Measurements from ENCODE around the gene ARHGEF2. TPM values are rescaled to one million over a fixed set of nuclear protein-coding genes. Genes with fewer than 3 reads are reported as not detected.

ARHGEF2 gene
- total and polyA plus RNA-seq, 2 of the 13 experiments (the other 11 are each of a cell fraction or from before 2014, with no cell fraction given) = 16.1 to 32.1 TPM

DNA sequence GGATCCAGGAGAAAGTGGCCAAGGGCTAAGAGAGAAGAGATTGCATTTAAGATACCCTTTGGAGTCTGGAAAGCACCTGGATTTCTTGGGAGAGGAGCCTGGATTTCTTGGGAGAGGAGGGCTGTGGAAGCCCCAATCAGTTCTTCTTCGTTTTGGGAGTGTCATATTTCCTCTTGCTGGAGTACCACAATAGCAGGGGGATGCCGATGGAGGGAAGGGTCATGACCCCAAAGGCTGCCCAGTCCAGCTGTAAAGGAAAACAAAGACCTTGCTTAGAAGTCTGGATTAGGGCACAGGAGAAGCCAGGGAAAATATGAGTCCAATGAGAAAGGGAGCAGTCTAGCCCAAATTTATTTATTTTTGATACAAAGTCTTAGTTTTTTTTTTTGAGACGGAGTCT, 31.1 kb upstream of the ARHGEF2 start:
- ChIA-PET POLR2A (no interaction called here), CTCF (ENCODE audit: low intra/inter-chr PET ratio, low total read pairs) (no interaction called here)
- no peak for TF ChIP-seq SOX6 (IDR thresholded peaks at IDR 0.05)
- no peak for TF ChIP-seq SOX6 (CRISPR knock-in tag; IDR thresholded peaks at IDR 0.05)
- TF ChIP-seq NR2F2 (IDR thresholded peaks at IDR 0.05; ENCODE audit: borderline replicate concordance, low read depth) = no peak
- no peak for TF ChIP-seq ZNF343 (CRISPR knock-in tag; IDR thresholded peaks at IDR 0.05)
- no peak for TF ChIP-seq MIXL1 (CRISPR knock-in tag; IDR thresholded peaks at IDR 0.05)
- no peak for TF ChIP-seq CCAR2 (optimal IDR thresholded peaks at IDR 0.05; ENCODE audit: low read depth, low read length)
- no peak for TF ChIP-seq SNAI1 (CRISPR knock-in tag; IDR thresholded peaks at IDR 0.05; ENCODE audit: borderline replicate concordance)
- no peak for TF ChIP-seq FOXK1 (CRISPR knock-in tag; IDR thresholded peaks at IDR 0.05; ENCODE audit: borderline replicate concordance, low read depth)
- no peak for TF ChIP-seq KDM5B (CRISPR knock-in tag; IDR thresholded peaks at IDR 0.05; ENCODE audit: borderline replicate concordance)
- TF ChIP-seq, protein P1, sequence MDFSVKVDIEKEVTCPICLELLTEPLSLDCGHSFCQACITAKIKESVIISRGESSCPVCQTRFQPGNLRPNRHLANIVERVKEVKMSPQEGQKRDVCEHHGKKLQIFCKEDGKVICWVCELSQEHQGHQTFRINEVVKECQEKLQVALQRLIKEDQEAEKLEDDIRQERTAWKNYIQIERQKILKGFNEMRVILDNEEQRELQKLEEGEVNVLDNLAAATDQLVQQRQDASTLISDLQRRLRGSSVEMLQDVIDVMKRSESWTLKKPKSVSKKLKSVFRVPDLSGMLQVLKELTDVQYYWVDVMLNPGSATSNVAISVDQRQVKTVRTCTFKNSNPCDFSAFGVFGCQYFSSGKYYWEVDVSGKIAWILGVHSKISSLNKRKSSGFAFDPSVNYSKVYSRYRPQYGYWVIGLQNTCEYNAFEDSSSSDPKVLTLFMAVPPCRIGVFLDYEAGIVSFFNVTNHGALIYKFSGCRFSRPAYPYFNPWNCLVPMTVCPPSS (IDR thresholded peaks at IDR 0.05) = no peak
- TF ChIP-seq NONO (IDR thresholded peaks at IDR 0.05) = no peak
- TF ChIP-seq NONO (CRISPR knock-in tag; conservative IDR thresholded peaks at IDR 0.05) = no peak
- no peak for TF ChIP-seq ZNF841 (CRISPR knock-in tag; IDR thresholded peaks at IDR 0.05; ENCODE audit: borderline replicate concordance)
- no peak for TF ChIP-seq SSRP1 (CRISPR knock-in tag; IDR thresholded peaks at IDR 0.05)
- TF ChIP-seq HMG20B (CRISPR knock-in tag; conservative IDR thresholded peaks at IDR 0.05) = no peak
- no peak for TF ChIP-seq MAFG (CRISPR knock-in tag; IDR thresholded peaks at IDR 0.05)
- TF ChIP-seq, protein P2, sequence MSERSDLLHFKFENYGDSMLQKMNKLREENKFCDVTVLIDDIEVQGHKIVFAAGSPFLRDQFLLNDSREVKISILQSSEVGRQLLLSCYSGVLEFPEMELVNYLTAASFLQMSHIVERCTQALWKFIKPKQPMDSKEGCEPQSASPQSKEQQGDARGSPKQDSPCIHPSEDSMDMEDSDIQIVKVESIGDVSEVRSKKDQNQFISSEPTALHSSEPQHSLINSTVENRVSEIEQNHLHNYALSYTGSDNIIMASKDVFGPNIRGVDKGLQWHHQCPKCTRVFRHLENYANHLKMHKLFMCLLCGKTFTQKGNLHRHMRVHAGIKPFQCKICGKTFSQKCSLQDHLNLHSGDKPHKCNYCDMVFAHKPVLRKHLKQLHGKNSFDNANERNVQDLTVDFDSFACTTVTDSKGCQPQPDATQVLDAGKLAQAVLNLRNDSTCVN (CRISPR knock-in tag; IDR thresholded peaks at IDR 0.05; ENCODE audit: borderline replicate concordance) = no peak
- FAIRE-seq = no peak
- Histone ChIP-seq H3K4me2 (ENCODE audit: low read depth, low read length) (no peak overlapping the region), H3K9me3 (ENCODE audit: low read length) (no peaks in the 10 kb centered on the region), H3K9ac (ENCODE audit: insufficient read depth, low read depth, low read length) (no peak overlapping the region), H3K79me2 (ENCODE audit: insufficient read depth, low read length) (no peaks in the 10 kb centered on the region), H3K27me3 (ENCODE audit: control insufficient read depth in 1 of 2, insufficient read depth in 2 of 2, low read length in 2 of 2) (no peaks in the 10 kb centered on the region), H3K4me1 (ENCODE audit: insufficient read depth, low read length) (peaks cover 35% of the 10 kb centered on the region), H3K4me3 (replicated peaks in 1 of 3; ENCODE audit: insufficient read depth in 1 of 3, low read depth in 2 of 3, low read length in 3 of 3) (no peak overlapping the region), H3K27ac (ENCODE audit: extremely low read length, insufficient read depth, low read length) (no peak overlapping the region), H3K36me3 (replicated peaks in 1 of 2; ENCODE audit: control insufficient read depth in 1 of 2, insufficient read depth in 2 of 2, low read length in 2 of 2) (peaks cover 14 to 41% of the 10 kb centered on the region in 2 experiments), H2AFZ (ENCODE audit: low read length) (no peak overlapping the region), H4K20me1 (ENCODE audit: insufficient read depth, low read length) (no peaks in the 10 kb centered on the region)
- intact Hi-C loops (cut with micrococcal nuclease; ENCODE audit: unreplicated experiment) (loop anchor here (10.0 kb wide), 1 partner anchor 55 kb away; the partner anchor contains the start of gene RAB25), in situ Hi-C loops (cut with HindIII; ENCODE audit: extremely low pct_ligation_motif_present, low pct_unique_long_range_greater_than_20kb) (no loop called here)
- WGBS (ENCODE audit: low lambda C conversion rate) = 82% methylated on average over 3 of the region's 3 CpGs
- no peak for DNase-seq (ENCODE audit: low spot score)
- BruUV-seq (replicated peaks) = no TSS peak
- no peak for ATAC-seq

Measured in HepG2 (cell line).